Measurements from ENCODE around the gene ZSCAN9.
A peak's percentile ranks its signal among the peaks of the same experiment; 100 is the strongest.

ZSCAN9 gene

GRCh38 chr6:28224131-28225055 is 682 bp upstream of the ZSCAN9 start:
- DNase-seq: no peak

GRCh38 chr6:28226460-28226859 is 1.4 kb downstream of the ZSCAN9 start:
- no peak for DNase-seq

GRCh38 chr6:28232785-28233184 is 7.7 kb downstream of the ZSCAN9 start:
- no peak for DNase-seq

GRCh38 chr6:28235912-28236452 is 10.9 kb downstream of the ZSCAN9 start:
- no peak for DNase-seq

- DNase-seq: no peak
These were observed 14.6 kb downstream of the ZSCAN9 start for GRCh38 chr6:28239636-28240035.

- DNase-seq: no peak
These were observed 15.4 kb downstream of the ZSCAN9 start for GRCh38 chr6:28240471-28240870.

- no peak for DNase-seq
These were observed 18.9 kb downstream of the ZSCAN9 start for GRCh38 chr6:28243946-28244345.

- no peak for DNase-seq
These were observed 20.3 kb downstream of the ZSCAN9 start for GRCh38 chr6:28245206-28245941.

- no peak for DNase-seq
These were observed 23.8 kb downstream of the ZSCAN9 start for GRCh38 chr6:28248916-28249315.

- DNase-seq: no peak
These were observed 25.7 kb downstream of the ZSCAN9 start for GRCh38 chr6:28250747-28251146.

GRCh38 chr6:28251661-28252008 is 26.6 kb downstream of the ZSCAN9 start:
- DNase-seq: no peak

- peak; percentile 63 to 78 for DNase-seq
These were observed 27.2 kb downstream of the ZSCAN9 start, which contains the start of gene ZKSCAN4 for GRCh38 chr6:28252009-28252975. ZKSCAN4 (minus strand) TSS chr6:28252269; CDS start chr6:28251980, 289 bp downstream.

- no peak for DNase-seq
These were observed 29.0 kb downstream of the ZSCAN9 start for GRCh38 chr6:28254121-28254519.

GRCh38 chr6:28257042-28257441 is 32.0 kb downstream of the ZSCAN9 start:
- DNase-seq: no peak

GRCh38 chr6:28258877-28259777 is 34.1 kb downstream of the ZSCAN9 start, which contains the start of gene NKAPL:
NKAPL (plus strand) TSS chr6:28259297; CDS start chr6:28259372, 75 bp downstream.
- no peak for DNase-seq

- DNase-seq: no peak
These were observed 38.8 kb downstream of the ZSCAN9 start for GRCh38 chr6:28263922-28264321.

- DNase-seq: no peak
These were observed 39.8 kb downstream of the ZSCAN9 start for GRCh38 chr6:28264834-28265401.

- DNase-seq: no peak
These were observed 41.5 kb downstream of the ZSCAN9 start for GRCh38 chr6:28266563-28266961.

GRCh38 chr6:28266962-28267694 is 42.1 kb downstream of the ZSCAN9 start, which contains the start of gene ZSCAN26:
ZSCAN26 (plus strand) TSS chr6:28267143; CDS start chr6:28271920, 4,777 bp downstream.
- peak; percentile 76 to 82 for DNase-seq

GRCh38 chr6:28267695-28268059 is 42.6 kb downstream of the ZSCAN9 start:
- no peak for DNase-seq
